OCI-LY7 (cell line): ENCODE results near the gene ELP1. TPM values are rescaled to one million over a fixed set of nuclear protein-coding genes. Genes with fewer than 3 reads are reported as not detected.

Experiments used
- BruUV-seq: library from RNA; stranded (reverse); fragments of 400-500 nt; replicated peaks from 2 replicates; lab custom pipeline; 2021; lab: Mats Ljungman, UMichigan
- CTCF ChIA-PET: fragments of 300-600 bp; sonication (Branson Sonifier 250); formaldehyde crosslinking; loops from one replicate; lab custom pipeline; 2022; ENCODE audit warnings: antibody characterized with exemption; ENCODE audit not compliant: unreplicated experiment; lab: Charles Lee
- POLR2A ChIA-PET: fragments of 300-600 bp; sonication (Branson Sonifier 250); formaldehyde crosslinking; loops from one replicate; lab custom pipeline; 2022; ENCODE audit warnings: antibody characterized with exemption; lab: Charles Lee
- DNase-seq: peaks from one replicate; pipeline ENCODE4 v3.0.0-alpha.2; 2015; ENCODE audit warnings: low spot score
- H2AFZ ChIP-seq: fragments of 200-600 bp; sonication (generic), shearing (Covaris generic); 2 replicates; pipeline ENCODE4 v1.6.1; 2014; ENCODE audit warnings: mild to moderate bottlenecking, antibody characterized with exemption, low read length, moderate library complexity
- H3K27ac ChIP-seq: fragments of 200-600 bp; sonication (generic); 2 replicates; pipeline ENCODE4 v1.5.1; 2014; ENCODE audit warnings: mixed run types, low read depth, mild to moderate bottlenecking, moderate library complexity, low read length, inconsistent platforms; ENCODE audit not compliant: poor library complexity, severe bottlenecking
- H3K36me3 ChIP-seq: fragments of 200-600 bp; sonication (generic); 2 replicates; pipeline ENCODE4 v1.6.1; 2014; ENCODE audit warnings: mild to moderate bottlenecking, antibody characterized with exemption, low read length, moderate library complexity, mixed read lengths; ENCODE audit not compliant: insufficient read depth
- H3K4me1 ChIP-seq: fragments of 200-600 bp; sonication (generic); 2 replicates; pipeline ENCODE4 v1.5.1; 2014; ENCODE audit warnings: mild to moderate bottlenecking, low read length; ENCODE audit not compliant: insufficient read depth, poor library complexity, severe bottlenecking
- H3K4me2 ChIP-seq: fragments of 200-600 bp; sonication (generic); 2 replicates; pipeline ENCODE4 v1.6.1; 2014; ENCODE audit warnings: mild to moderate bottlenecking, low read length
- H3K4me3 ChIP-seq: fragments of 200-600 bp; sonication (generic); 2 replicates; pipeline ENCODE4 v1.5.1; 2014; ENCODE audit warnings: mild to moderate bottlenecking, low read depth, low read length; ENCODE audit not compliant: poor library complexity, severe bottlenecking
- H3K79me2 ChIP-seq: fragments of 200-600 bp; sonication (generic); 2 replicates; pipeline ENCODE4 v1.6.1; 2016; ENCODE audit warnings: low read depth, mild to moderate bottlenecking, low read length, moderate library complexity, mixed read lengths; ENCODE audit not compliant: insufficient read depth
- H3K9me2 ChIP-seq: fragments of 200-600 bp; sonication (generic); 2 replicates; pipeline ENCODE4 v1.6.1; 2016; ENCODE audit warnings: mild to moderate bottlenecking, low read length, mixed read lengths; ENCODE audit not compliant: insufficient read depth
- H3K9me3 ChIP-seq: fragments of 200-600 bp; sonication (generic); 2 replicates; pipeline ENCODE4 v1.6.1; 2014; ENCODE audit warnings: mild to moderate bottlenecking, mixed run types, low read length, mixed read lengths
- H4K20me1 ChIP-seq: fragments of 200-600 bp; sonication (generic); 2 replicates; pipeline ENCODE4 v1.6.1; 2014; ENCODE audit warnings: mild to moderate bottlenecking, antibody characterized with exemption, low read length, moderate library complexity, mixed read lengths; ENCODE audit not compliant: insufficient read depth
- CTCF ChIP-seq: fragments of 200-600 bp; sonication (generic); conservative IDR thresholded peaks from 2 replicates; pipeline ENCODE4 v1.5.1; 2014; ENCODE audit warnings: mild to moderate bottlenecking, antibody characterized with exemption, low read length, moderate library complexity, mixed read lengths
- EZH2phosphoT487 ChIP-seq: fragments of 200-600 bp; sonication (generic); IDR thresholded peaks from 2 replicates; pipeline ENCODE4 v1.6.1; 2018; ENCODE audit warnings: low read depth, borderline replicate concordance, mild to moderate bottlenecking, mixed run types, antibody characterized with exemption, low read length, moderate library complexity, mixed read lengths
- intact Hi-C: fragments of 100-400 bp; cut with micrococcal nuclease; formaldehyde crosslinking; loops from one replicate; pipeline ENCODE4 v1.10.0; 2022; ENCODE audit not compliant: unreplicated experiment
- total RNA-seq, 2 experiments: library from RNA; depleted of rRNA in 1 of 2; stranded (reverse); fragments of >200 nt in 1 of 2; shearing (Covaris generic) in 1 of 2; gene quantifications; 2 replicates each; pipeline ENCODE4 v1.2.3, GENCODE V29; 2014 to 2022

Gene ELP1
- total RNA-seq, 2 experiments from 2014 or later: 33.3 to 42.0 TPM

GRCh38 chr9:108867116-108867515 is 66.8 kb downstream of the ELP1 start:
- no peaks in the 10 kb centered on the region for H4K20me1 ChIP-seq
- intact Hi-C loops: no loop called here
- H3K4me3 ChIP-seq: no peak overlapping the region
- H3K27ac ChIP-seq: no peak overlapping the region
- H3K4me1 ChIP-seq: no peaks in the 10 kb centered on the region
- POLR2A ChIA-PET: no interaction called here
- no peak for DNase-seq
- no peaks in the 10 kb centered on the region for H3K79me2 ChIP-seq
- no peak overlapping the region for H2AFZ ChIP-seq
- CTCF ChIA-PET: no interaction called here
- TF ChIP-seq EZH2phosphoT487: no peak
- no peak for TF ChIP-seq CTCF
- BruUV-seq: no TSS peak
- no peaks in the 10 kb centered on the region for H3K9me3 ChIP-seq
- H3K36me3 ChIP-seq: peaks cover 41% of the 10 kb centered on the region
- no peaks in the 10 kb centered on the region for H3K9me2 ChIP-seq
- no peak overlapping the region for H3K4me2 ChIP-seq

GRCh38 chr9:108866001-108866420 is 67.9 kb downstream of the ELP1 start:
- Histone ChIP-seq H3K27ac (no peak overlapping the region), H3K36me3 (peaks cover 30% of the 10 kb centered on the region), H3K4me1 (no peaks in the 10 kb centered on the region), H3K9me3 (no peaks in the 10 kb centered on the region), H3K79me2 (no peaks in the 10 kb centered on the region), H3K9me2 (no peaks in the 10 kb centered on the region), H4K20me1 (no peaks in the 10 kb centered on the region), H2AFZ (no peak overlapping the region), H3K4me3 (no peak overlapping the region), H3K4me2 (no peak overlapping the region)
- DNase-seq: no peak
- intact Hi-C loops: no loop called here
- BruUV-seq: no TSS peak
- POLR2A ChIA-PET: no interaction called here
- CTCF ChIA-PET: no interaction called here
- TF ChIP-seq EZH2phosphoT487 (no peak), CTCF (no peak)

GRCh38 chr9:108865037-108865436 is 68.9 kb downstream of the ELP1 start:
- no peaks in the 10 kb centered on the region for H4K20me1 ChIP-seq
- H3K4me2 ChIP-seq: no peak overlapping the region
- no peaks in the 10 kb centered on the region for H3K9me2 ChIP-seq
- TF ChIP-seq EZH2phosphoT487 (no peak), CTCF (no peak)
- ChIA-PET POLR2A (no interaction called here), CTCF (no interaction called here)
- H3K79me2 ChIP-seq: no peaks in the 10 kb centered on the region
- H3K4me3 ChIP-seq: no peak overlapping the region
- no peaks in the 10 kb centered on the region for H3K9me3 ChIP-seq
- no peak overlapping the region for H3K27ac ChIP-seq
- no peaks in the 10 kb centered on the region for H3K4me1 ChIP-seq
- no TSS peak for BruUV-seq
- no peak overlapping the region for H2AFZ ChIP-seq
- peaks cover 20% of the 10 kb centered on the region for H3K36me3 ChIP-seq
- intact Hi-C loops: no loop called here
- DNase-seq: no peak
